GM18498 (cell line): ENCODE data around the gene TCEAL7.

Experiments
- ATAC-seq: cut with Tn5 transposase; IDR thresholded peaks from one replicate; pipeline ENCODE4 v1.9.1; 2021; ENCODE audit warnings: mild to moderate bottlenecking, moderate library complexity; ENCODE audit not compliant: unreplicated experiment

The TCEAL7 gene

DNA sequence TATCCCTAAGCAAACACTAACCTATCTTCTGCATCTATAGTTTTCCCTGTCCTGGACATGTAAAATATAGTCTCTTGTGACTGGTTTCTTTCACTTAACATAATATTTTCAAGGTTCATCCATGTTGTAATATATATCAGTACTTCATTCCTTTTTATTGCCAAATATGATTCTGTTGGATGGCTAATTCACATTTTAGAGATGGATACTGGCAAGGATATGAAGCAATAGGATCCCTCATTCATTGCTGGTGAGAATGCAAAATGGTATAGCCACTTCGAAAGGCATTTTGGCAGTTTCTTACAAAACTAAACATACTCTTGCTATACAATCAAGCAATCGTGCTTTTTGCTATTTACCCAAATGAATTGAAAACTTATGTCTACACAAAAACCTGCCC, 33.0 kb downstream of the TCEAL7 start:
- no peak for ATAC-seq

DNA sequence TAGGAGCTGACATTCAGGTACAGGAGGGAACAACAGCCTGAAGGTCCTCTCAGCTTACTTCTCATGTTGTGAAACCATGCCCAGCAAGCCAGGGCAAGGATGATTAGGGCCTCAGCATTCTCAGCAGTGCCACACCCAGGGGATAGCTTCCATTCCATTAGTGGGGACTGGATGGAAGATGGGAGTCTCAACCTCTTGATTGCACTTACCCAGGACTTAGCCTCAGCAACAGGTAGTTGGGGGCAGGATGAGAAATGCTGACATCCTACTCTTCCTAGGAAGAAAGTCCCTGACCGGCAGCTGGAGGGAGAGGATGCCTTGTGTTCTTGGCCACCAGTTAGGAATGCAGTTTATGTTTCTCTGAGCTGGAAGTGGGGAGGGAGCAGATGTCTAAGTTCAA, 37.5 kb downstream of the TCEAL7 start:
- ATAC-seq: no peak

DNA sequence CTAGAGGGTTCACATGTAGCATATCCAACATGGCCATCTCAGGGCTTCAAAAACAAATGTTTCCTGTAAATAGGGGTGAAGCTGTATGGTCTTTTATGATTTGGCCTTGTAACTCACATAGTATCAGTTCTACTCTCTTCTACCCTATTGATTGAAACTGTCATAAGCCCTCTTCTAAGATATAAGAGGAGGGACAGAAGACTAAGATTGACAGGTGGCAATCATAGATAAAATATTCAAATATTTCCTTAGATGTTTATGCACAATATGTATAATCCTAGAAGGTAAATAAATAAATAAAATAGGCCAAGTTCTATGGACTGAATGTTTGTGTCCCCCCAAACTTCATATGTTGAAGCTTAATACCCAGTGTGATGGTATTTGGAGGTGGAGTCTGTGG, 39.4 kb downstream of the TCEAL7 start:
- no peak for ATAC-seq

DNA sequence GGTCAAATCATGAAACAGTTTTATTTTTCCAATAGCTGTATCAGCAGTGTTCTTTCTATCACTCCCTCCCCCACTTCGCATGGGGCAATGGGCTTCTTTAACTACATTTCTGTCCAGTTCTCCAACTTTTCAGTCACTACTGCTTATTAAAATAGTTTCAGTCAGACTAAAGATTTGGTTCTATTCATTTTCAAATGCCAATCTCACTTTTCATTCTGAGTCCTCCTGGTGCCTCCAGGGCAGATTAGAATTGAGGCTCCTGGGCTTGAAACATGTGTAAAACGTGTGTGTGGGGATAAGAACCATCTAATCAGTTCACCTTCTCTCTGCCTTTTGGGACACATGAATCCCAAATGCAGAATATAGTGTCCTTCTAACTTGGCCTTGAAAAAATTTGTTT, 42.8 kb downstream of the TCEAL7 start:
- ATAC-seq: no peak

DNA sequence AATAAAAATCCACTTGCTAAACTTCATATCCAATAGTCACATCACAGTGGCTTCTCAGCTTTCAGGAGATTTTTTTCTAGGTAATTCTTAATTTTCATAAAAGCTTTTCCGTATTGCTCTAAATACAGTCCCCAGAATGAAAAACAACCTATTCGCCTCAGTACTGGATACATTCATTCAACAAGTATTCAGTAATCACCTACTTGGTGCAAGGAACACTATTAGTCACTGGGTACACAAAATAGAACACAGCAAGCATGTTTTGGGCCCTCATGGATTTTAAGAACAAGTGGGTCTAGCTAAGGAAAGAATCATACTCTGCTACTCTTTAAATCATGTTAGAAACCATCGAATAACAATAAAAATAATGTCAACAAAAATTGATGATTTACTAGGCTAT, 43.5 kb downstream of the TCEAL7 start:
- no peak for ATAC-seq

GRCh38 chrX:103376118-103376978, 46.3 kb downstream of the TCEAL7 start, which contains the start of gene BEX3:
Gene BEX3 (plus strand): TSS chrX:103376538. CDS start chrX:103377522, 984 bp downstream.
- ATAC-seq: no peak

GRCh38 chrX:103376979-103377324, 46.9 kb downstream of the TCEAL7 start:
- no peak for ATAC-seq

GRCh38 chrX:103378990-103379389, 49.0 kb downstream of the TCEAL7 start:
- no peak for ATAC-seq
